IPS-15b (cell line): ENCODE measurements around the gene TRIM61.
"Not testable (repeated sequence)": the region's sequence is repeated elsewhere in the genome, so short reads cannot be mapped to it uniquely, and the experiment has no call there.

Experiments used
- H3K27me3 ChIP-seq: one replicate; pipeline ENCODE4 v1.6.1; 2013; ENCODE audit warnings: low read length; ENCODE audit not compliant: control insufficient read depth, insufficient read depth
- H3K36me3 ChIP-seq: one replicate; pipeline ENCODE4 v1.6.1; 2013; ENCODE audit warnings: low read length; ENCODE audit not compliant: control insufficient read depth, insufficient read depth
- H3K4me1 ChIP-seq: one replicate; pipeline ENCODE4 v1.6.1; 2013; ENCODE audit warnings: mild to moderate bottlenecking, low read length; ENCODE audit not compliant: control insufficient read depth, insufficient read depth
- H3K4me3 ChIP-seq: one replicate; pipeline ENCODE4 v1.5.1; 2013; ENCODE audit warnings: low read depth, low read length
- H3K9ac ChIP-seq: one replicate; pipeline ENCODE4 v1.6.1; 2013; ENCODE audit warnings: low read depth, mild to moderate bottlenecking, low read length
- H3K9me3 ChIP-seq: one replicate; pipeline ENCODE4 v1.6.1; 2013; ENCODE audit warnings: mild to moderate bottlenecking, low read length; ENCODE audit not compliant: control insufficient read depth, insufficient read depth

The TRIM61 gene

GRCh38 chr4:164955107-164955805 is 22.2 kb downstream of the TRIM61 start:
- Histone ChIP-seq H3K9ac (no peak overlapping the region), H3K4me3 (no peak overlapping the region), H3K4me1 (peaks cover 3% of the 10 kb centered on the region), H3K36me3 (no peaks in the 10 kb centered on the region), H3K27me3 (no peaks in the 10 kb centered on the region), H3K9me3 (no peaks in the 10 kb centered on the region)

GRCh38 chr4:164952551-164952950 is 24.9 kb downstream of the TRIM61 start:
- Histone ChIP-seq H3K9ac (no peak overlapping the region), H3K9me3 (no peaks in the 10 kb centered on the region), H3K36me3 (no peaks in the 10 kb centered on the region), H3K27me3 (no peaks in the 10 kb centered on the region), H3K4me1 (peaks cover 3% of the 10 kb centered on the region), H3K4me3 (no peak overlapping the region)

- Histone ChIP-seq H3K36me3 (no peaks in the 10 kb centered on the region), H3K4me3 (no peak overlapping the region), H3K9me3 (no peaks in the 10 kb centered on the region), H3K27me3 (no peaks in the 10 kb centered on the region), H3K4me1 (no peaks in the 10 kb centered on the region), H3K9ac (no peak overlapping the region)
Observed at GRCh38 chr4:164949448-164950143, 27.9 kb downstream of the TRIM61 start.

GRCh38 chr4:164948975-164949374 is 28.5 kb downstream of the TRIM61 start:
- H3K36me3 ChIP-seq: no peaks in the 10 kb centered on the region
- no peaks in the 10 kb centered on the region for H3K27me3 ChIP-seq
- no peak overlapping the region for H3K4me3 ChIP-seq

GRCh38 chr4:164948006-164948405 is 29.5 kb downstream of the TRIM61 start:
- not testable (repeated sequence) for H3K9ac ChIP-seq, H3K4me1 ChIP-seq, H3K36me3 ChIP-seq, H3K4me3 ChIP-seq, H3K9me3 ChIP-seq, H3K27me3 ChIP-seq

More at GRCh38 chr4:164948975-164949374, 28.5 kb downstream of the TRIM61 start:
- H3K4me1 ChIP-seq: no peaks in the 10 kb centered on the region
- no peak overlapping the region for H3K9ac ChIP-seq
- H3K9me3 ChIP-seq: no peaks in the 10 kb centered on the region

- no peaks in the 10 kb centered on the region for H3K36me3 ChIP-seq
- H3K4me3 ChIP-seq: no peak overlapping the region
- no peaks in the 10 kb centered on the region for H3K9me3 ChIP-seq
- no peaks in the 10 kb centered on the region for H3K27me3 ChIP-seq
- no peaks in the 10 kb centered on the region for H3K4me1 ChIP-seq
- no peak overlapping the region for H3K9ac ChIP-seq
Observed at GRCh38 chr4:164946810-164947209, 30.6 kb downstream of the TRIM61 start.

GRCh38 chr4:164945146-164945545 is 32.3 kb downstream of the TRIM61 start:
- Histone ChIP-seq H3K27me3 (no peaks in the 10 kb centered on the region), H3K9me3 (no peaks in the 10 kb centered on the region), H3K36me3 (no peaks in the 10 kb centered on the region), H3K4me1 (no peaks in the 10 kb centered on the region), H3K4me3 (no peak overlapping the region), H3K9ac (no peak overlapping the region)

- no peaks in the 10 kb centered on the region for H3K9me3 ChIP-seq
- H3K4me1 ChIP-seq: no peaks in the 10 kb centered on the region
Observed at GRCh38 chr4:164943192-164943591, 34.3 kb downstream of the TRIM61 start.

GRCh38 chr4:164937576-164938270 is 39.7 kb downstream of the TRIM61 start:
- Histone ChIP-seq H3K9me3 (no peaks in the 10 kb centered on the region), H3K9ac (no peak overlapping the region), H3K27me3 (no peaks in the 10 kb centered on the region), H3K4me1 (peaks cover 10% of the 10 kb centered on the region), H3K36me3 (no peaks in the 10 kb centered on the region), H3K4me3 (no peak overlapping the region)

More at GRCh38 chr4:164943192-164943591, 34.3 kb downstream of the TRIM61 start:
- H3K9ac ChIP-seq: no peak overlapping the region
- no peaks in the 10 kb centered on the region for H3K27me3 ChIP-seq
- H3K4me3 ChIP-seq: no peak overlapping the region
- H3K36me3 ChIP-seq: no peaks in the 10 kb centered on the region

- H3K9me3 ChIP-seq, H3K9ac ChIP-seq, H3K36me3 ChIP-seq, H3K4me3 ChIP-seq, H3K27me3 ChIP-seq: not testable (repeated sequence)
- peaks cover 10% of the 10 kb centered on the region for H3K4me1 ChIP-seq
Observed at GRCh38 chr4:164935865-164936606, 41.4 kb downstream of the TRIM61 start.

- Histone ChIP-seq H3K4me1 (peaks cover 10% of the 10 kb centered on the region), H3K9me3 (no peaks in the 10 kb centered on the region), H3K27me3 (no peaks in the 10 kb centered on the region), H3K36me3 (no peaks in the 10 kb centered on the region), H3K9ac (no peak overlapping the region), H3K4me3 (no peak overlapping the region)
Observed at GRCh38 chr4:164935363-164935762, 42.1 kb downstream of the TRIM61 start.
